Measurements from ENCODE around the gene ENDOV.

- TF ChIP-seq POLR2A (IDR thresholded peaks at IDR 0.05) (no peak), CTCF (IDR thresholded peaks at IDR 0.05) (no peak)
Measured at GRCh38 chr17:80438806-80439205, 23.8 kb downstream of the ENDOV start.
